GM21528 (cell line): ENCODE data around the gene SMS.

Experiments
- ATAC-seq: cut with Tn5 transposase; IDR thresholded peaks from one replicate; pipeline ENCODE4 v1.9.1; 2021; ENCODE audit warnings: mild to moderate bottlenecking, moderate library complexity; ENCODE audit not compliant: unreplicated experiment, low FRiP score

Gene SMS

DNA sequence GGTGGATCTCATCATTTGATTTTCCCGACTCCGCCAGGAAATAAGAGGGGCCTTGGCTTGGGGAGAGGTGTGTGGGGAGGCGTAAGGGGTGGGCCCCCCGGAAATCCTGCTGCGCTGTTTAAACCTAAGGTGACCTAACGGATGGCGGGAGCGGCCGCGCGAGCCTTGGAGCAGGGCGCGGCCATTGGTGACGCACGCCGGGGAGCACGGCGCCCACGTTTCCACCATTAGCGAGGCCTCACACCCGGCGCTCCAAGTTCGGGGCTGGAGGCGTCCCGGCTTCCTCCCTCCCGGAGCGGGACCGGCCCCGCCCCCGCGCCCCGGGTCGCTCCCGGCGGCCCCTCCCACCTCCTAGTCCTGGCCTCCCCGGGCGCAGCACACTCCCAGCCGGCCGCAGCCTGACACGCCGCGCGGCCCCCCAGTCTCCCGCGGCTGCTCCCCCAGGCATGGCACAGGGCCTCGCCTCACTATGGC, at the start of gene SMS:
Gene SMS, plus strand, starts transcription at position 354 of the 474 bp plus-strand sequence. Its CDS starts 116 bp downstream, at position 470.
- ATAC-seq: peak; percentile 80

GRCh38 chrX:21905313-21905712, 35.2 kb upstream of the SMS start:
- ATAC-seq: no peak

GRCh38 chrX:21905953-21906352, 34.6 kb upstream of the SMS start:
- ATAC-seq: no peak

DNA sequence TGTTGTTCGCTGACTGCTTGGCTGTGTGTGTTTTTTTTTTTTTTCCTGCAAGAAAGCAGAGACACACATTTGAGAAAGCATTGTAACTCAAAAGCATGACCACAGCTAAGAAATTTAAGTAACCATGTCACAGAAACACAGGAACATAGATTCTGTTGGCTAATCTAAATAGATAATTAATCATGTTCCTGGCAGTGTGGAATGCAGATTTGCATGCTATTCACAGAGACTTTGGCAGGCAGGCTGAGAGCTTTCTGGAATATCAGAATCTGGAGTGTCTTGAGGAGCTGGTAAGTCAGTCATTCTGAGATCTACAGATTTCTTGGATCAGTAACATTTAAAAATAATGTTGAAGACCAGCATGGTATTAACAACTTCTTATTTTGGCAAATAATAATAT, 33.2 kb upstream of the SMS start:
- no peak for ATAC-seq

DNA sequence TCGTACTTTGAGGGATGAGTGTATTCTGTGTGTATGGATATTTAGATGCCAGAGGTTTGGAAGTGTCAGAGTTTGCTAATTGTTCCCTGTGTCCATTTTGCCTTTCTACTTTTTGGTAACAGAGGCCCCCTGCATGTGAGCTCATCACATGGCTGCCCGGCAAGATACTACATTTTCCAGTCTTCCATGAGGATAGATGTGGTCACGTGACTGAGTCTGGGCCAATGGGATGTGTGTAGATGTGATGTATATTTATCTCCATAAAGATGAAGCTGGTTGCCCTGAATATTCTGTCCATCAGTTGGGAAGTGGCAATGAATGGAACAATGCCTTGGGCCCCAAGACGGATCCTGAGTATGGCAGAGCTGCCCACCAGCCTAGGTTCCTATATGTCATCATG, 29.0 kb upstream of the SMS start:
- no peak for ATAC-seq

DNA sequence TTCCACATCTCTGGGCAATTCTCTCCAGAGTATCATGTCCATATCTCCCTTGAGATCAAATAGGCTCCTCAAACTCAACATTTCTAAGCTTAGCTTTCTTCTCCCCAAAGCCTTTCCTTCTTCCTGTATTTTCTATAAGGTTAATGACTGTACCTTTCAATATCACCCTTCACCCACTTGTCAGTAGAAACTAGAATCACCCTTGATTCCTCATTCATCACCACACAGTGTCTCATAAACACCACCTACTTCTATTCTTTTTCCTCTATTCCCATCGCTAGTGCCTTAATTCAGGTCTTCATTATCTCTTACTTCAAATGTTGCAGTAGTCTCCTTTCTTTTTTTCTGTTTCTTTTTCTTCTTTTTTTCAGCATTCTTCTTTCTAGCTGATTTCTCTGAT, 28.3 kb upstream of the SMS start:
- no peak for ATAC-seq

GRCh38 chrX:21912989-21913388, 27.5 kb upstream of the SMS start:
- ATAC-seq: no peak

DNA sequence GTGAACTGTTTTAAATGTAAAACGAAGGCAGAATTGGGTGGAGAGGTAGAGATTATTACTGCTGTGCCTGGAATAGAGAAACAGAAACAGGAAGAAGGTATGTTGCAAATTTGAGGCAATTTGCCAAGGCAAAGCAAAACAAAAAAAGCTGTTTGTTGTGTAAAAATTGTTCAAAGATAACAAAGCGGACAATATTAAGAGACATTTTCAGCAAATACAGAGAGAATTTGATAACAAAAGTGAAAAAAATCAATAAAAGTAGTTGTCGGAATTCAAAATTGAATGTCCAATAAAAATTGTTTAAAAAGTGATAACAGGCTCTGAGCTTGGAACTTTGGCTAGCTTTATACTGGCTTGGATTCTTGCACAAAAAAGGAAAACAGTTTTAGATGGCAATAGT, 14.4 kb upstream of the SMS start:
- no peak for ATAC-seq

GRCh38 chrX:21926527-21927278, 13.8 kb upstream of the SMS start:
- ATAC-seq: no peak

DNA sequence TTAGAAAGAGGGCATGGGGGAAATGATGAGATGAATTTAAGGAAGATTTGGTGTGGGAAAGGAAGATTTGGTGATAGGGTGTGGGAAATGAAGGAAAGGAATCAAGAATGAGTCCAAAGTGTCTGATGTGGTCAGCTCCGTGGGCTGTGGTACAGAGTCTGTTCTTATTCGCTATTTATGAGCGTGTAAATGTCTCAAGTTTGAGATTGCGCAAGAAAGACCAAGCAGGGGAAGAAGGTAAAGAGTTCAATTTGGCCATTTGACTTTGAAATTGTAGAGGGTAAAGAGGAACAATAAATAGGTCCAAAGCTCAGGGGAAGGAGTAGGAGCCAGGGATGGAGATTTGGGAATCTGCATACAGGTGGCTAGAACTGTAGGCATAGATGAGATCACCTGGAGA, 11.3 kb upstream of the SMS start:
- no peak for ATAC-seq

- no peak for ATAC-seq
Measured at GRCh38 chrX:21930986-21931385, 9.5 kb upstream of the SMS start.

GRCh38 chrX:21932292-21933002, 8.1 kb upstream of the SMS start:
- ATAC-seq: no peak

DNA sequence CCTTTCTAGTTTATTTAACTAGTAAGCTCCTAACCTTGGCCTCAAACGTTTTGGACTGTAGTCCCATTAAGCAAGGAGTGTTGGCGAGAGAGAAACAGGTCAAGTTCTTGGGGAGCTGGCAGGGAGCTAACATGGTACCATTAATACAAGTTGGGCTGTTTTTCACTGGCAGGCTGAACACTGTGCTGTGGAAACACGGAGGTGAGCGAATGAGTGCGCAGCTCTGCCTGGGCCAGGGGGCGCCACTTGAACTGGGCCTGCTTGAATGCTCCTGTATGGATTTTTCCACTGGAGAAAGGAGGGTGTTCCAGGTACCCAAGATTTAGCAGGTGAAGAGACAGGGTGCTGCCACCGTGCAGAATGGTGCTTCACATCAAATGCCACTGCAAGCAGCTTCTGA, 7.4 kb upstream of the SMS start:
- ATAC-seq: no peak

- no peak for ATAC-seq
Measured at GRCh38 chrX:21934414-21934813, 6.1 kb upstream of the SMS start.

- no peak for ATAC-seq
Measured at GRCh38 chrX:21939906-21940305, 603 bp upstream of the SMS start.

DNA sequence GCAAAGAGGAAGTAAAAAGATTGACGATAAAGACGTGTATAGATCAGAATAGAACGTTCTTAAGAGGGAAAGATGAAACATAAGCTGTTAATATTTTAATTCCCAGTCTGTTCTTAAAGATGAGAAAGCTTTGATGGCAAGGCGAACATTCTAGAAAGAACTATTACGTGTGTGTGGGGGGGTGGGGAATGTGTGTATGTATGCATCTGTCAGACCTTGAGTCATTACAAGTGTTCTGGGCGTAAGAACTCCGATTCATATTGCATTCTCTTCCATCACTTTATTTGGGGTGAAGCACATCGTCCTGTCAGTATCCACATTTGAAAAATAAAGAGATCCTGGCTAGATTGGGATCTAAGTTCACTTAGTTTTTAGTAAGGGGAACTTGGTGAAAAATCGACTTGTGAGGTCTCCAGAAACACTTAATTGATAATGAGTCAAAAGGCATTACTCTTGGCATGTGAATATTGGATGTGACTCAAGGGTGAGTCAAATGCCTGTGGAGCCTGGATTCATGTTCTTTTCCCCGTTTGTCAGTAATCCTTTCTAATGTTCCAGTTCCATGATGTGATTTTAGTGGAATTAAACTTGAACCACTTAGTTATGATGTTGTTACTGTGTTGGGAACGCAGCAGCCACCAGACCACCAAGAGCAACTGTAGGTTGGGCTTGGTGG, 3.1 kb downstream of the SMS start:
- no peak for ATAC-seq

DNA sequence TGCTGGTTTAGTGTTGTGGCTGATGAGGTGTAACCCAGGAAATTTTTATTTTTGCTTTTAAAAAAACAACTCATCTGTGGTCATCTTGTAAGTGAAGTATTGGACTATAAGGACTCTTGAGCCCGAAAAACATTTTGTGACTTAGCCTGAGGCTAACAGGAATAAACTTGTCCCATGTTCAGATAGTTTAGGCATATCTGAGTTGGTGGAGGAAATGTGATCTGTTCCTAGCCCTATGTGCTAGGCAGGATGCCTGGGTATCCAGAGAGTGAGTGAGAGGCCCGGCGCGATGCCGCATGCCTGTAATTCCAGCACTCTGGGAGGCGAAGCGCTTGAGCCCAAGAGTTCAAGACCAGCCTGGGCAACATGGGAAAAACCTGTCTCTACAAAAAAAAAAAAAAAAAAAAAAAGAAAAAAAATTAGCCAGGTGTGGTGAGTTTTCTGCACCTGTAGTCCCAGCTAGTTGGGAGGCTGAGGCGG, 3.7 kb downstream of the SMS start:
- ATAC-seq: no peak

- no peak for ATAC-seq
Measured at GRCh38 chrX:21946925-21947641, 6.6 kb downstream of the SMS start.

DNA sequence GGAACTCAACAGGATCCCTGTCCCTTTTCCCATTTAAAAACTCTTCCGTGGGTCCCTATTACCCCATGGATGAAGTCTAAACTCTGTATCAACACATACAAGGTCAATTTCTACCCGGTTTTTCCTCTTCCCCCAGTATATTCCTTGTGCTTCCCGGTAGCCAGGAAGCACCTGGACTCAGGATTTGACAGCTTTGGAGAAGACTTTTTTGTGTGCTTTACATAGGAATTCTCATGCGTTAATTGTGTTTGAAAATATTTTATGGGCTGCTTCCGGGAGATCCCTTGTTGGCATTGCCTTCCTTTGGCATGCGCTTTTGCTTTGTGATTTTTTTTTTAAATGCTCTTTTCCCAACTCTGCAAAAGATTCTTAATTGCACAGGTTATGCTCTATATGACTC, 7.2 kb downstream of the SMS start:
- ATAC-seq: no peak

- ATAC-seq: no peak
Measured at GRCh38 chrX:21948897-21949578, 8.5 kb downstream of the SMS start.
